K562 (cell line): Measurements from ENCODE around the gene KCNT1. TPM values are rescaled to one million over a fixed set of nuclear protein-coding genes. Genes with fewer than 3 reads are reported as not detected.

ENCODE experiments used
- ATAC-seq: fragments of 200-7000 bp; cut with Tn5 transposase; 3 replicates; pipeline ENCODE4 v1.9.1; 2020; ENCODE audit warnings: moderate library complexity
- BruUV-seq: library from RNA; stranded (reverse); fragments of 400-500 nt; replicated peaks from 2 replicates; lab custom pipeline; 2021; lab: Mats Ljungman, UMichigan
- CTCF ChIA-PET: fragments of 300-600 bp; formaldehyde crosslinking; extraction: SDS; loops from one replicate; lab custom pipeline; 2021; ENCODE audit warnings: low intra/inter-chr PET ratio; lab: Yijun Ruan, JAX
- POLR2A ChIA-PET: fragments of 300-600, 350-650 bp; sonication (Branson Sonifier 250); formaldehyde crosslinking; extraction: SDS; loops from one replicate; lab custom pipeline; 2021; ENCODE audit warnings: antibody characterized with exemption, inconsistent platforms; lab: Yijun Ruan, JAX
- DNase-seq, 4 experiments: peaks; one replicate each; pipeline versions ENCODE4 v3.0.0 to v3.0.0-alpha.2; 2011 to 2018; ENCODE audit warnings: low spot score in 3 of 4, mixed read lengths in 3 of 4; ENCODE audit errors: extremely low read depth in 1 of 4
- FAIRE-seq: peaks from 2 replicates; lab custom pipeline; 2011; peaks lifted over from hg19 to GRCh38; lab: Jason Lieb, UNC
- H2AFZ ChIP-seq: 2 replicates; pipeline ENCODE4 v1.6.0; 2011; ENCODE audit warnings: low read depth, low read length, control low read depth, inconsistent platforms
- H3K27ac ChIP-seq: fragments of 200-600 bp; 3 replicates; pipeline ENCODE4 v1.8.0; 2011; ENCODE audit warnings: low read depth, mild to moderate bottlenecking, control low read depth, inconsistent platforms, low read length, moderate library complexity, mixed read lengths; ENCODE audit errors: extremely low read depth
- H3K27me3 ChIP-seq, 2 experiments: fragments of 300-600 bp in 1 of 2; 2 replicates in 1 of 2; 3 replicates in 1 of 2; pipeline versions ENCODE4 v1.6.0 to v1.8.0; 2011; ENCODE audit warnings: inconsistent platforms in 2 of 2, low read length in 2 of 2, mild to moderate bottlenecking in 1 of 2, mixed read lengths in 1 of 2, moderate library complexity in 1 of 2; ENCODE audit not compliant: control insufficient read depth in 2 of 2, insufficient read depth in 2 of 2
- H3K36me3 ChIP-seq: fragments of 300-600 bp; 3 replicates; pipeline ENCODE4 v1.8.0; 2011; ENCODE audit warnings: mild to moderate bottlenecking, low read length, inconsistent platforms; ENCODE audit not compliant: control insufficient read depth, insufficient read depth
- H3K4me1 ChIP-seq, 2 experiments: fragments of 200-600 bp in 1 of 2; replicated peaks in 1 of 2; 2 replicates in 1 of 2; 3 replicates in 1 of 2; pipeline versions ENCODE4 v1.5.1 to v1.8.0; 2011; ENCODE audit warnings: inconsistent platforms in 2 of 2, low read length in 2 of 2, mild to moderate bottlenecking in 1 of 2, mixed read lengths in 1 of 2, moderate library complexity in 1 of 2; ENCODE audit not compliant: control insufficient read depth in 2 of 2, insufficient read depth in 2 of 2
- H3K4me2 ChIP-seq: 2 replicates; pipeline ENCODE4 v1.6.1; 2011; ENCODE audit warnings: low read length, control low read depth, inconsistent platforms, mixed read lengths; ENCODE audit not compliant: insufficient read depth
- H3K4me3 ChIP-seq: fragments of 200-600 bp; sonication (generic), shearing (Covaris generic); 2 replicates; pipeline ENCODE4 v1.5.1; 2016; ENCODE audit warnings: control low read depth, inconsistent platforms
- H3K79me2 ChIP-seq: fragments of 200-600 bp; 3 replicates; pipeline ENCODE4 v1.8.0; 2011; ENCODE audit warnings: low read length, inconsistent platforms; ENCODE audit not compliant: control insufficient read depth, insufficient read depth
- H3K9ac ChIP-seq, 2 experiments: 2 replicates each; pipeline versions ENCODE4 v1.6.0 to v1.6.1; 2011; ENCODE audit warnings: low read depth in 2 of 2, low read length in 2 of 2, control low read depth in 1 of 2, inconsistent platforms in 1 of 2, mild to moderate bottlenecking in 1 of 2, mixed read lengths in 1 of 2; ENCODE audit not compliant: insufficient read depth in 1 of 2
- H3K9me1 ChIP-seq: one replicate; pipeline ENCODE4 v1.6.0; 2011; ENCODE audit warnings: inconsistent platforms, mild to moderate bottlenecking, low read length, moderate library complexity; ENCODE audit not compliant: control insufficient read depth, insufficient read depth
- H3K9me3 ChIP-seq: replicated peaks from 2 replicates; pipeline ENCODE4 v1.5.1; 2011; ENCODE audit warnings: low read depth, low read length, inconsistent platforms; ENCODE audit not compliant: control insufficient read depth, insufficient read depth
- H4K20me1 ChIP-seq: replicated peaks from 2 replicates; pipeline ENCODE4 v1.6.1; 2011; ENCODE audit warnings: low read length, inconsistent platforms, mixed read lengths; ENCODE audit not compliant: control insufficient read depth, insufficient read depth
- ARNT ChIP-seq, 2 experiments: fragments of 450-650 bp; IDR thresholded peaks; 2 replicates each; pipeline ENCODE4 v1.6.1; 2016; ENCODE audit warnings: mild to moderate bottlenecking in 1 of 2
- BDP1 ChIP-seq: IDR thresholded peaks from 3 replicates; pipeline ENCODE4 v1.6.1; 2011; ENCODE audit not compliant: insufficient read length, insufficient read depth
- EWSR1 ChIP-seq: fragments of 450-650 bp; IDR thresholded peaks from 2 replicates; pipeline ENCODE4 v1.6.1; 2018; ENCODE audit warnings: borderline replicate concordance, mild to moderate bottlenecking, low read depth, moderate library complexity; ENCODE audit not compliant: partially characterized antibody
- HMG20A ChIP-seq: fragments of 450-650 bp; formaldehyde crosslinking; conservative IDR thresholded peaks from 2 replicates; pipeline ENCODE4 v1.4.0; 2020; ENCODE audit warnings: mild to moderate bottlenecking, mixed read lengths
- HSF4 ChIP-seq: fragments of 250-450 bp; sonication (Bioruptor Pico); IDR thresholded peaks from 2 replicates; pipeline ENCODE4 v2.1.2; 2022; ENCODE audit warnings: mild to moderate bottlenecking, moderate library complexity, borderline replicate concordance
- PTBP1 ChIP-seq: fragments of 200-400 bp; formaldehyde crosslinking; IDR thresholded peaks from 2 replicates; pipeline ENCODE4 v1.6.1; 2017; ENCODE audit warnings: low read depth, low read length
- RBM25 ChIP-seq: fragments of 200-400 bp; formaldehyde crosslinking; IDR thresholded peaks from 2 replicates; pipeline ENCODE4 v1.6.1; 2018; ENCODE audit warnings: low read length, low read depth, moderate library complexity; ENCODE audit not compliant: severe bottlenecking
- SPI1 ChIP-seq: IDR thresholded peaks from 2 replicates; pipeline ENCODE4 v1.6.1; 2011; ENCODE audit warnings: low read depth, low read length, control low read depth, borderline replicate concordance
- TAF15 ChIP-seq: fragments of 200-400 bp; formaldehyde crosslinking; IDR thresholded peaks from 2 replicates; pipeline ENCODE4 v1.6.1; 2017; ENCODE audit warnings: mild to moderate bottlenecking, low read depth, low read length, moderate library complexity
- ZNF124 ChIP-seq: sonication (generic); formaldehyde crosslinking; IDR thresholded peaks from 2 replicates; pipeline ENCODE4 v1.8.1; 2022; ENCODE audit warnings: missing genetic modification reagents
- ZNF140 ChIP-seq: fragments of 250-450 bp; sonication (Bioruptor Pico); IDR thresholded peaks from 2 replicates; pipeline ENCODE4 v1.8.0; 2021; ENCODE audit warnings: moderate library complexity, mild to moderate bottlenecking, inconsistent platforms
- ZNF311 ChIP-seq: fragments of 250-450 bp; sonication (Bioruptor Pico); IDR thresholded peaks from 2 replicates; pipeline ENCODE4 v1.4.0; 2020; ENCODE audit warnings: mild to moderate bottlenecking, moderate library complexity
- WGBS: fragments of 100-300 bp; shearing (Covaris generic); methylation state at CpG from one replicate; pipeline ENCODE4 v1.1.6; 2016; ENCODE audit warnings: low coverage, mixed read lengths; ENCODE audit not compliant: insufficient coverage; ENCODE audit errors: missing lambda C conversion rate; 5-methylcytosine and 5-hydroxymethylcytosine counted together
- in situ Hi-C: fragments of 300-500 bp; cut with MboI; formaldehyde crosslinking; loops from 4 replicates; pipeline ENCODE4 v1.15.0; 2018; ENCODE audit warnings: inconsistent platforms, mixed read lengths
- intact Hi-C: fragments of 100-400 bp; cut with micrococcal nuclease; formaldehyde crosslinking; loops from 2 replicates; pipeline ENCODE4 v1.14.2; 2022
- polyA plus RNA-seq, 8 experiments: library from polyadenylated mRNA; depleted of rRNA in 4 of 8; stranded (reverse) in 5 of 8; unstranded in 3 of 8; fragments of >200 nt; fragmentation: Nextera tagmentation in 2 of 8; fragmentation: Illumina TruSeq in 1 of 8; extraction: Ambion mirVana in 2 of 8; extraction: Trizol in 1 of 8; gene quantifications; 2 replicates each; pipeline versions ENCODE4 v1.2.1 to v1.2.3, GENCODE V29; 2011 to 2014; ENCODE audit warnings: inconsistent platforms in 1 of 8, missing spikeins in 1 of 8
- total RNA-seq, 7 experiments: library from RNA; depleted of rRNA in 6 of 7; stranded (reverse); fragments of >200 nt in 6 of 7; fragmentation: Illumina TruSeq in 2 of 7; extraction: Trizol in 2 of 7; gene quantifications; 2 replicates each; pipeline versions ENCODE4 v1.2.1 to v1.2.3, GENCODE V29; 2011 to 2021; ENCODE audit warnings: low replicate concordance in 1 of 7
- TF ChIP-seq, protein P1 (sequence below): fragments of 450-650 bp; formaldehyde crosslinking; IDR thresholded peaks from 2 replicates; pipeline ENCODE4 v1.4.0; 2022; ENCODE audit warnings: missing genetic modification characterization
- TF ChIP-seq, protein P2 (sequence below): sonication (generic); formaldehyde crosslinking; IDR thresholded peaks from 2 replicates; pipeline ENCODE4 v1.8.1; 2023; ENCODE audit warnings: mild to moderate bottlenecking, missing genetic modification reagents, moderate library complexity

Gene KCNT1
- total and polyA plus RNA-seq, 9 of the 15 experiments (the other 6 are each of a cell fraction or from before 2014, with no cell fraction given): 0.05 TPM; not detected in 8

DNA sequence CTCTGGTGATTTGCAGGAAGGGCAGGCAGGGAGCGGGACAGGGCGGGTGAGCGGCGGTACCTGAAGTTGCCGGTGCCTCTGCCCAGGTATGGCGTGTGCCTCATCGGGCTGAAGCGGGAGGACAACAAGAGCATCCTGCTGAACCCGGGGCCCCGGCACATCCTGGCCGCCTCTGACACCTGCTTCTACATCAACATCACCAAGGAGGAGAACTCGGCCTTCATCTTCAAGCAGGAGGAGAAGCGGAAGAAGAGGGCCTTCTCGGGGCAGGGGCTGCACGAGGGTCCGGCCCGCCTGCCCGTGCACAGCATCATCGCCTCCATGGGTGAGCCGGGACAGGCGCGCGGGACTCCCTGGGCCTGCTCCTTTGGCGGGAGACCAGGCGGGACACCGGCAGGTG is 68.8 kb downstream of the KCNT1 start:
- H2AFZ ChIP-seq: no peak overlapping the region
- peaks cover 3% of the 10 kb centered on the region; the same call in 1 of the 2 replicates for H3K9me3 ChIP-seq
- H3K27ac ChIP-seq: no peak overlapping the region
- no peak for FAIRE-seq
- ChIA-PET CTCF (no interaction called here), POLR2A (interaction anchor here (1.0 kb wide), 1 partner anchor 24 kb away, joined by 4 read pairs; no protein-coding TSS in a partner anchor)
- intact Hi-C loops (no loop called here), in situ Hi-C loops (no loop called here)
- peaks cover 0 to 44% of the 10 kb centered on the region in 2 experiments; a peak in 2 of 5 replicates for H3K4me1 ChIP-seq
- H3K4me2 ChIP-seq: no peak overlapping the region
- peaks cover 6% of the 10 kb centered on the region for H4K20me1 ChIP-seq
- WGBS: 1% methylated on average over 13 of the region's 26 CpGs
- no peaks in the 10 kb centered on the region for H3K36me3 ChIP-seq
- H3K9me1 ChIP-seq: peaks cover 6% of the 10 kb centered on the region
- no peak overlapping the region for H3K4me3 ChIP-seq
- H3K79me2 ChIP-seq: no peaks in the 10 kb centered on the region
- DNase-seq: no peak
- ATAC-seq: no peak
- no peak overlapping the region for H3K9ac ChIP-seq
- H3K27me3 ChIP-seq: peaks cover 3 to 60% of the 10 kb centered on the region in 2 experiments; a peak in 3 of 5 replicates
- BruUV-seq: no TSS peak
- no peak for TF ChIP-seq TAF15
- no peak for TF ChIP-seq PTBP1
- no peak for TF ChIP-seq ZNF124 (CRISPR knock-in tag)
- TF ChIP-seq HSF4 (CRISPR knock-in tag): no peak
- no peak for TF ChIP-seq EWSR1
- TF ChIP-seq, protein P1, sequence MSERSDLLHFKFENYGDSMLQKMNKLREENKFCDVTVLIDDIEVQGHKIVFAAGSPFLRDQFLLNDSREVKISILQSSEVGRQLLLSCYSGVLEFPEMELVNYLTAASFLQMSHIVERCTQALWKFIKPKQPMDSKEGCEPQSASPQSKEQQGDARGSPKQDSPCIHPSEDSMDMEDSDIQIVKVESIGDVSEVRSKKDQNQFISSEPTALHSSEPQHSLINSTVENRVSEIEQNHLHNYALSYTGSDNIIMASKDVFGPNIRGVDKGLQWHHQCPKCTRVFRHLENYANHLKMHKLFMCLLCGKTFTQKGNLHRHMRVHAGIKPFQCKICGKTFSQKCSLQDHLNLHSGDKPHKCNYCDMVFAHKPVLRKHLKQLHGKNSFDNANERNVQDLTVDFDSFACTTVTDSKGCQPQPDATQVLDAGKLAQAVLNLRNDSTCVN (CRISPR knock-in tag): no peak
- no peak for TF ChIP-seq BDP1
- no peak for TF ChIP-seq ZNF311
- TF ChIP-seq, protein P2, sequence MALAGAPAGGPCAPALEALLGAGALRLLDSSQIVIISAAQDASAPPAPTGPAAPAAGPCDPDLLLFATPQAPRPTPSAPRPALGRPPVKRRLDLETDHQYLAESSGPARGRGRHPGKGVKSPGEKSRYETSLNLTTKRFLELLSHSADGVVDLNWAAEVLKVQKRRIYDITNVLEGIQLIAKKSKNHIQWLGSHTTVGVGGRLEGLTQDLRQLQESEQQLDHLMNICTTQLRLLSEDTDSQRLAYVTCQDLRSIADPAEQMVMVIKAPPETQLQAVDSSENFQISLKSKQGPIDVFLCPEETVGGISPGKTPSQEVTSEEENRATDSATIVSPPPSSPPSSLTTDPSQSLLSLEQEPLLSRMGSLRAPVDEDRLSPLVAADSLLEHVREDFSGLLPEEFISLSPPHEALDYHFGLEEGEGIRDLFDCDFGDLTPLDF (CRISPR knock-in tag): no peak
- TF ChIP-seq HMG20A (CRISPR knock-in tag): no peak
- TF ChIP-seq RBM25: no peak
- no peak for TF ChIP-seq SPI1
- no peak for TF ChIP-seq ARNT (IDR thresholded peaks at IDR 0.05)
- TF ChIP-seq ZNF140 (CRISPR knock-in tag): no peak
